Panc1 (cell line): Measurements from ENCODE around the gene MXRA8. TPM values are rescaled to one million over a fixed set of nuclear protein-coding genes. Genes with fewer than 3 reads are reported as not detected.
A peak's percentile ranks its signal among the peaks of the same experiment; 100 is the strongest.

ENCODE experiments used
- ATAC-seq: fragments of 200-7000 bp; cut with Tn5 transposase; 2 replicates; pipeline ENCODE4 v1.9.1; 2020; ENCODE audit warnings: mild to moderate bottlenecking, moderate library complexity
- BruUV-seq: library from RNA; stranded (reverse); fragments of 400-500 nt; replicated peaks from 2 replicates; lab custom pipeline; 2021; lab: Mats Ljungman, UMichigan
- CTCF ChIA-PET: fragments of 300-600 bp; sonication (Branson Sonifier 250); formaldehyde crosslinking; loops from one replicate; lab custom pipeline; 2022; ENCODE audit warnings: antibody characterized with exemption; lab: Charles Lee
- POLR2A ChIA-PET: fragments of 300-600 bp; sonication (Branson Sonifier 250); formaldehyde crosslinking; loops from one replicate; lab custom pipeline; 2022; ENCODE audit warnings: antibody characterized with exemption; lab: Charles Lee
- DNase-seq: peaks from one replicate; pipeline ENCODE4 v3.0.0-alpha.2; 2010; ENCODE audit warnings: low read depth, low spot score
- H3K27ac ChIP-seq: 2 replicates; pipeline ENCODE4 v1.5.1; 2011; ENCODE audit warnings: mild to moderate bottlenecking, low read length, inconsistent platforms
- H3K27me3 ChIP-seq: fragments of 200-500 bp; sonication (Bioruptor generic); 2 replicates; pipeline ENCODE4 v1.6.0; 2014; ENCODE audit warnings: low read length, inconsistent platforms; ENCODE audit not compliant: control insufficient read depth, insufficient read depth
- H3K36me3 ChIP-seq: fragments of 200-500 bp; sonication (Bioruptor generic); 2 replicates; pipeline ENCODE4 v1.5.1; 2014; ENCODE audit warnings: inconsistent platforms, mild to moderate bottlenecking, low read length, moderate library complexity; ENCODE audit not compliant: control insufficient read depth, insufficient read depth
- H3K4me1 ChIP-seq: 2 replicates; pipeline ENCODE4 v1.5.1; 2011; ENCODE audit warnings: inconsistent platforms, mild to moderate bottlenecking, low read length, moderate library complexity; ENCODE audit not compliant: control insufficient read depth, insufficient read depth
- H3K4me3 ChIP-seq, 2 experiments: 2 replicates each; pipeline ENCODE4 v1.5.1; 2011 to 2012; ENCODE audit warnings: low read depth in 2 of 2, low read length in 2 of 2, mild to moderate bottlenecking in 2 of 2, inconsistent platforms in 1 of 2, moderate library complexity in 1 of 2
- H3K9me3 ChIP-seq: fragments of 200-500 bp; sonication (Bioruptor generic); 2 replicates; pipeline ENCODE4 v1.5.1; 2014; ENCODE audit warnings: low read depth, mild to moderate bottlenecking, inconsistent platforms, low read length, moderate library complexity; ENCODE audit not compliant: control insufficient read depth, insufficient read depth
- POLR2AphosphoS5 ChIP-seq: IDR thresholded peaks from 2 replicates; pipeline ENCODE4 v1.6.1; 2012; ENCODE audit warnings: mild to moderate bottlenecking, low read depth, low read length, moderate library complexity
- SIN3A ChIP-seq: IDR thresholded peaks from 2 replicates; pipeline ENCODE4 v1.6.1; 2012; ENCODE audit warnings: low read depth, mild to moderate bottlenecking, low read length, moderate library complexity, borderline replicate concordance; ENCODE audit not compliant: insufficient read depth
- TCF7L2 ChIP-seq: IDR thresholded peaks from 2 replicates; pipeline ENCODE4 v1.6.1; 2011; ENCODE audit warnings: mild to moderate bottlenecking, low read depth, low read length, inconsistent platforms
- in situ Hi-C: cut with HindIII; loops from 2 replicates; pipeline ENCODE4 v1.10.0; 2016; ENCODE audit warnings: low sequenced_read_pairs, low pct_unique_long_range_greater_than_20kb
- intact Hi-C: fragments of 100-400 bp; cut with micrococcal nuclease; formaldehyde crosslinking; loops from one replicate; pipeline ENCODE4 v1.10.0; 2022; ENCODE audit not compliant: unreplicated experiment
- total RNA-seq: library from RNA; stranded (reverse); gene quantifications from one replicate; pipeline ENCODE4 v1.2.1, GENCODE V29; 2021; ENCODE audit not compliant: unreplicated experiment
- TF ChIP-seq, protein P1 (sequence below): fragments of 450-650 bp; IDR thresholded peaks from 2 replicates; pipeline ENCODE4 v1.5.1; 2017; ENCODE audit warnings: mild to moderate bottlenecking
- TF ChIP-seq, protein P2 (sequence below), 2 experiments: IDR thresholded peaks; 2 replicates each; pipeline ENCODE4 v1.6.1; 2011 to 2012; ENCODE audit warnings: low read depth in 2 of 2, control low read depth in 1 of 2, low read length in 1 of 2, mild to moderate bottlenecking in 1 of 2, moderate library complexity in 1 of 2; ENCODE audit not compliant: insufficient read depth in 1 of 2

MXRA8 gene
- total RNA-seq, 1 experiment from 2014 or later: 96.0 TPM

DNA sequence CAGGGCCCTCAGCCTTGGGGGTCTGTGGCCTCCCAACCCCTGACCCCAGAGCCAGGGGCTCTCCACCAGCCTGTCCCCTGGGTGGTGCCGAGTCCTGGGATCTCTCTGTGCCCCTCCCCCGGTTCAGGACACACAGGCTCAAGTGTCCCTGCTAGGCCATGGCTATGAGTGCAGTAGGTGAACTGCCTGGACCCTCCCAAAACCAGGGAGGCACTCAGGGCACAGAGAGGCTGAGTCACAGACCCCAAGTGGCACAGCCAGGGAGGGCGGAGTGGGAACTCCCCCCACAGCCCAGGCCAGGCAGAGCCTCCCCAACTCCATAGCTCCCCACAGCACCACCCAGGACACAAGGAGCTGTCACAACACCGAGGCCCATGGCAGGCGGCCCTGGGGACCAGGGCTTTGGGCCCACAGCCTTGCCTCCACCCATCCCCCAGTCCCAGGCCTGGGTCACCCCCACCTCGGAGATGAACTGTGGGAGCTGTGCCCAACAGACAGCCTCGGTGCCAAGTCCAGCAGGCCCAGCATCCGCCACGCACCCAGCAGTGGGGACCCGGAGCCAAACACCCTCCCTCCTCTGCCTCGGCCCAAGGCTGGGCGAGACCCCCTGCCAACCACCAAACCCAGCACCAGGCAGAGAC lies 12.4 kb downstream of the MXRA8 start:
- ATAC-seq (no peak), DNase-seq (no peak)
- intact Hi-C loops (no loop called here), in situ Hi-C loops (no loop called here)
- Histone ChIP-seq H3K4me3 (peak overlapping the region; percentile 74 to 85; a peak in 3 of 4 replicates), H3K27me3 (no peaks in the 10 kb centered on the region), H3K27ac (peak overlapping the region; percentile 93), H3K4me1 (peaks cover 40% of the 10 kb centered on the region), H3K36me3 (no peaks in the 10 kb centered on the region; the same call in 1 of the 2 replicates), H3K9me3 (no peaks in the 10 kb centered on the region)
- POLR2A ChIA-PET: no interaction called here
- no TSS peak for BruUV-seq
- CTCF ChIA-PET: interaction anchor here (1.0 to 2.2 kb wide), 2 partner anchors 17 to 26 kb away, joined by 5 to 8 read pairs; no protein-coding TSS in a partner anchor
- TF ChIP-seq TCF7L2 (no peak), POLR2AphosphoS5 (no peak), SIN3A (no peak)
- TF ChIP-seq, protein P1, sequence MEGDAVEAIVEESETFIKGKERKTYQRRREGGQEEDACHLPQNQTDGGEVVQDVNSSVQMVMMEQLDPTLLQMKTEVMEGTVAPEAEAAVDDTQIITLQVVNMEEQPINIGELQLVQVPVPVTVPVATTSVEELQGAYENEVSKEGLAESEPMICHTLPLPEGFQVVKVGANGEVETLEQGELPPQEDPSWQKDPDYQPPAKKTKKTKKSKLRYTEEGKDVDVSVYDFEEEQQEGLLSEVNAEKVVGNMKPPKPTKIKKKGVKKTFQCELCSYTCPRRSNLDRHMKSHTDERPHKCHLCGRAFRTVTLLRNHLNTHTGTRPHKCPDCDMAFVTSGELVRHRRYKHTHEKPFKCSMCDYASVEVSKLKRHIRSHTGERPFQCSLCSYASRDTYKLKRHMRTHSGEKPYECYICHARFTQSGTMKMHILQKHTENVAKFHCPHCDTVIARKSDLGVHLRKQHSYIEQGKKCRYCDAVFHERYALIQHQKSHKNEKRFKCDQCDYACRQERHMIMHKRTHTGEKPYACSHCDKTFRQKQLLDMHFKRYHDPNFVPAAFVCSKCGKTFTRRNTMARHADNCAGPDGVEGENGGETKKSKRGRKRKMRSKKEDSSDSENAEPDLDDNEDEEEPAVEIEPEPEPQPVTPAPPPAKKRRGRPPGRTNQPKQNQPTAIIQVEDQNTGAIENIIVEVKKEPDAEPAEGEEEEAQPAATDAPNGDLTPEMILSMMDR: no peak
- TF ChIP-seq, protein P2, sequence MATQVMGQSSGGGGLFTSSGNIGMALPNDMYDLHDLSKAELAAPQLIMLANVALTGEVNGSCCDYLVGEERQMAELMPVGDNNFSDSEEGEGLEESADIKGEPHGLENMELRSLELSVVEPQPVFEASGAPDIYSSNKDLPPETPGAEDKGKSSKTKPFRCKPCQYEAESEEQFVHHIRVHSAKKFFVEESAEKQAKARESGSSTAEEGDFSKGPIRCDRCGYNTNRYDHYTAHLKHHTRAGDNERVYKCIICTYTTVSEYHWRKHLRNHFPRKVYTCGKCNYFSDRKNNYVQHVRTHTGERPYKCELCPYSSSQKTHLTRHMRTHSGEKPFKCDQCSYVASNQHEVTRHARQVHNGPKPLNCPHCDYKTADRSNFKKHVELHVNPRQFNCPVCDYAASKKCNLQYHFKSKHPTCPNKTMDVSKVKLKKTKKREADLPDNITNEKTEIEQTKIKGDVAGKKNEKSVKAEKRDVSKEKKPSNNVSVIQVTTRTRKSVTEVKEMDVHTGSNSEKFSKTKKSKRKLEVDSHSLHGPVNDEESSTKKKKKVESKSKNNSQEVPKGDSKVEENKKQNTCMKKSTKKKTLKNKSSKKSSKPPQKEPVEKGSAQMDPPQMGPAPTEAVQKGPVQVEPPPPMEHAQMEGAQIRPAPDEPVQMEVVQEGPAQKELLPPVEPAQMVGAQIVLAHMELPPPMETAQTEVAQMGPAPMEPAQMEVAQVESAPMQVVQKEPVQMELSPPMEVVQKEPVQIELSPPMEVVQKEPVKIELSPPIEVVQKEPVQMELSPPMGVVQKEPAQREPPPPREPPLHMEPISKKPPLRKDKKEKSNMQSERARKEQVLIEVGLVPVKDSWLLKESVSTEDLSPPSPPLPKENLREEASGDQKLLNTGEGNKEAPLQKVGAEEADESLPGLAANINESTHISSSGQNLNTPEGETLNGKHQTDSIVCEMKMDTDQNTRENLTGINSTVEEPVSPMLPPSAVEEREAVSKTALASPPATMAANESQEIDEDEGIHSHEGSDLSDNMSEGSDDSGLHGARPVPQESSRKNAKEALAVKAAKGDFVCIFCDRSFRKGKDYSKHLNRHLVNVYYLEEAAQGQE (IDR thresholded peaks at IDR 0.05; ENCODE audit: insufficient read depth in 1 of 2, low read depth in 2 of 2, low read length in 1 of 2): no peak

DNA sequence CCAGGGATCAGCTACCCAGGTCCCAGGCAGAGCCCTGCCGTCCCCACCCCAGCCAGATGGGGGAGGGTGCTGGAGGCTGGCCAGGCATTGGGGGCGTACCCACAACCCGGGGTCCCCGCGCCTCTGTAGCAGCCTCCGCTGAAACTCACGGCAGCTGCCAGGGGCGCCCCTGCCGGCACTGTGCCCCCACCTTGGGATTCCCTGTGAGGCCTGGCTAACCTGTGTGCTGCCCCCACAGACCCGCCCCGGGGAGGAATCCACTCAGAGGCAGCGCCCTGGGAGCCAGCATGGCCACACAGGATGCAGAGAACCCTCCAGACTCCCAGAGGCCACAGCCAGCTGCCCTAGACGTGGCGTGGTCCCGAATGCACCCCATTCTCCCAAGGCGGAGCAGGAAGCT lies 13.0 kb downstream of the MXRA8 start:
- DNase-seq (no peak), ATAC-seq (peak; percentile 3)
- in situ Hi-C loops: no loop called here
- CTCF ChIA-PET: interaction anchor here (2.2 kb wide), 1 partner anchor 27 kb away, joined by 8 read pairs; no protein-coding TSS in a partner anchor
- Histone ChIP-seq H3K4me3 (peak overlapping the region in 1 of 2 experiments; percentile 85; a peak in 2 of 4 replicates), H3K36me3 (no peaks in the 10 kb centered on the region; the same call in 1 of the 2 replicates), H3K27me3 (no peaks in the 10 kb centered on the region), H3K4me1 (peaks cover 40% of the 10 kb centered on the region), H3K9me3 (no peaks in the 10 kb centered on the region), H3K27ac (peak overlapping the region; percentile 93)
- TF ChIP-seq, protein P2 (IDR thresholded peaks at IDR 0.05; ENCODE audit: insufficient read depth in 1 of 2, low read depth in 2 of 2, low read length in 1 of 2): no peak
- TF ChIP-seq TCF7L2 (no peak), SIN3A (no peak), POLR2AphosphoS5 (no peak)
- TF ChIP-seq, protein P1: no peak
- POLR2A ChIA-PET: no interaction called here
- BruUV-seq: no TSS peak
- intact Hi-C loops: no loop called here
